GM19035 (cell line): ENCODE data around the gene NPAS3.

ENCODE experiments used
- ATAC-seq: cut with Tn5 transposase; IDR thresholded peaks from one replicate; pipeline ENCODE4 v1.9.1; 2021; ENCODE audit not compliant: unreplicated experiment

The NPAS3 gene

GRCh38 chr14:32940066-32940651 lies 1.5 kb downstream of the NPAS3 start:
- ATAC-seq = no peak

- no peak for ATAC-seq
These were observed 2.3 kb downstream of the NPAS3 start for GRCh38 chr14:32940711-32941667.

GRCh38 chr14:32941668-32942065 lies 3.0 kb downstream of the NPAS3 start:
- ATAC-seq = no peak

GRCh38 chr14:32947081-32947480 lies 8.4 kb downstream of the NPAS3 start:
- no peak for ATAC-seq

GRCh38 chr14:32947792-32948191 lies 9.1 kb downstream of the NPAS3 start:
- no peak for ATAC-seq

GRCh38 chr14:32950584-32950983 lies 11.9 kb downstream of the NPAS3 start:
- no peak for ATAC-seq

GRCh38 chr14:32967421-32967820 lies 28.7 kb downstream of the NPAS3 start:
- no peak for ATAC-seq

- ATAC-seq = no peak
These were observed 30.4 kb downstream of the NPAS3 start for GRCh38 chr14:32968972-32969544.

- ATAC-seq = no peak
These were observed 39.2 kb downstream of the NPAS3 start for GRCh38 chr14:32977913-32978312.

- ATAC-seq = no peak
These were observed 40.1 kb downstream of the NPAS3 start for GRCh38 chr14:32978691-32979255.

- no peak for ATAC-seq
These were observed 41.7 kb downstream of the NPAS3 start for GRCh38 chr14:32980178-32980901.

- ATAC-seq = no peak
These were observed 42.3 kb downstream of the NPAS3 start for GRCh38 chr14:32980902-32981501.

- no peak for ATAC-seq
These were observed 45.7 kb downstream of the NPAS3 start for GRCh38 chr14:32984241-32984930.

GRCh38 chr14:32985866-32986265 lies 47.2 kb downstream of the NPAS3 start:
- no peak for ATAC-seq

- ATAC-seq = no peak
These were observed 48.3 kb downstream of the NPAS3 start for GRCh38 chr14:32986791-32987540.

- no peak for ATAC-seq
These were observed 53.0 kb downstream of the NPAS3 start for GRCh38 chr14:32991691-32992090.

- no peak for ATAC-seq
These were observed 55.2 kb downstream of the NPAS3 start for GRCh38 chr14:32993921-32994320.

GRCh38 chr14:32996343-32996742 lies 57.7 kb downstream of the NPAS3 start:
- ATAC-seq = no peak

- no peak for ATAC-seq
These were observed 59.8 kb downstream of the NPAS3 start for GRCh38 chr14:32998433-32998832.
